Hepatic stellate cell (primary cell): ENCODE data around the gene IMPDH1.

ENCODE experiments used
- DNase-seq: peaks from one replicate; pipeline ENCODE4 v3.0.0; 2011; ENCODE audit warnings: low spot score

IMPDH1 gene

GRCh38 chr7:128359939-128360338, 49.8 kb downstream of the IMPDH1 start:
- no peak for DNase-seq

- DNase-seq: no peak
These were observed 50.4 kb downstream of the IMPDH1 start for GRCh38 chr7:128359336-128359735.

GRCh38 chr7:128358233-128358632, 51.5 kb downstream of the IMPDH1 start:
- no peak for DNase-seq

GRCh38 chr7:128357217-128357613, 52.6 kb downstream of the IMPDH1 start:
- no peak for DNase-seq

GRCh38 chr7:128356546-128357216, 53.1 kb downstream of the IMPDH1 start:
- no peak for DNase-seq

- no peak for DNase-seq
These were observed 56.2 kb downstream of the IMPDH1 start for GRCh38 chr7:128353610-128354009.

GRCh38 chr7:128353189-128353588, 56.6 kb downstream of the IMPDH1 start:
- DNase-seq: no peak

GRCh38 chr7:128352636-128353035, 57.1 kb downstream of the IMPDH1 start:
- no peak for DNase-seq

- peak; percentile 65 for DNase-seq
These were observed 57.6 kb downstream of the IMPDH1 start for GRCh38 chr7:128352153-128352537.

- no peak for DNase-seq
These were observed 58.3 kb downstream of the IMPDH1 start for GRCh38 chr7:128351296-128352152.

GRCh38 chr7:128350708-128351295, 59.0 kb downstream of the IMPDH1 start:
- no peak for DNase-seq

- DNase-seq: no peak
These were observed 60.3 kb downstream of the IMPDH1 start for GRCh38 chr7:128349466-128349825.

GRCh38 chr7:128347647-128348097, 62.1 kb downstream of the IMPDH1 start:
- peak; percentile 60 for DNase-seq

- DNase-seq: no peak
These were observed 65.4 kb downstream of the IMPDH1 start for GRCh38 chr7:128344431-128344774.

GRCh38 chr7:128343554-128344430, 66.0 kb downstream of the IMPDH1 start, which contains the start of gene RBM28:
Gene RBM28 (minus strand): TSS chr7:128343908. CDS start chr7:128343793, 115 bp downstream.
- peak; percentile 91 for DNase-seq
